Measurements from ENCODE around the gene MFAP3. TPM values are rescaled to one million over a fixed set of nuclear protein-coding genes. Genes with fewer than 3 reads are reported as not detected.
A peak's percentile ranks its signal among the peaks of the same experiment; 100 is the strongest.
"Not testable (repeated sequence)": the region's sequence is repeated elsewhere in the genome, so short reads cannot be mapped to it uniquely, and the experiment has no call there.

MFAP3 gene
- total RNA-seq, 1 donor from 2014 or later = 24.6 TPM

GRCh38 chr5:154053468-154053867 is 14.7 kb downstream of the MFAP3 start:
- no peak for DNase-seq (ENCODE audit: low spot score)

- DNase-seq (ENCODE audit: low spot score) = no peak
Observed at GRCh38 chr5:154055201-154055600, 16.4 kb downstream of the MFAP3 start.

- DNase-seq (ENCODE audit: low spot score) = no peak
Observed at GRCh38 chr5:154058055-154059038, 19.6 kb downstream of the MFAP3 start.

- DNase-seq (ENCODE audit: low spot score) = no peak
Observed at GRCh38 chr5:154059039-154059430, 20.3 kb downstream of the MFAP3 start.

GRCh38 chr5:154059583-154059982 is 20.8 kb downstream of the MFAP3 start:
- DNase-seq (ENCODE audit: low spot score) = no peak

- no peak for DNase-seq (ENCODE audit: low spot score)
Observed at GRCh38 chr5:154060606-154061005, 21.8 kb downstream of the MFAP3 start.

GRCh38 chr5:154063372-154063771 is 24.6 kb downstream of the MFAP3 start:
- no peak for DNase-seq (ENCODE audit: low spot score)

- no peak for DNase-seq (ENCODE audit: low spot score)
Observed at GRCh38 chr5:154065971-154066370, 27.2 kb downstream of the MFAP3 start.

GRCh38 chr5:154069854-154070253 is 31.1 kb downstream of the MFAP3 start:
- not testable (repeated sequence) for DNase-seq (ENCODE audit: low spot score)

GRCh38 chr5:154071799-154072413 is 33.1 kb downstream of the MFAP3 start:
- no peak for DNase-seq (ENCODE audit: low spot score)

GRCh38 chr5:154072414-154073171 is 33.8 kb downstream of the MFAP3 start:
- peak; percentile 84 for DNase-seq (ENCODE audit: low spot score)

- no peak for DNase-seq (ENCODE audit: low spot score)
Observed at GRCh38 chr5:154076240-154076922, 37.6 kb downstream of the MFAP3 start.

GRCh38 chr5:154077696-154078095 is 38.9 kb downstream of the MFAP3 start:
- no peak for DNase-seq (ENCODE audit: low spot score)

GRCh38 chr5:154078272-154078671 is 39.5 kb downstream of the MFAP3 start:
- DNase-seq (ENCODE audit: low spot score) = no peak

- DNase-seq (ENCODE audit: low spot score) = no peak
Observed at GRCh38 chr5:154081246-154081645, 42.5 kb downstream of the MFAP3 start.

- no peak for DNase-seq (ENCODE audit: low spot score)
Observed at GRCh38 chr5:154084062-154084639, 45.4 kb downstream of the MFAP3 start.

GRCh38 chr5:154086146-154086545 is 47.4 kb downstream of the MFAP3 start:
- DNase-seq (ENCODE audit: low spot score) = no peak

- DNase-seq (ENCODE audit: low spot score) = no peak
Observed at GRCh38 chr5:154086641-154087040, 47.9 kb downstream of the MFAP3 start.

- DNase-seq (ENCODE audit: low spot score) = no peak
Observed at GRCh38 chr5:154087260-154087659, 48.5 kb downstream of the MFAP3 start.

GRCh38 chr5:154088801-154089200 is 50.0 kb downstream of the MFAP3 start:
- no peak for DNase-seq (ENCODE audit: low spot score)

GRCh38 chr5:154090656-154091055 is 51.9 kb downstream of the MFAP3 start:
- no peak for DNase-seq (ENCODE audit: low spot score)

All from mucosa of gallbladder (tissue), 1 donor.